Body of pancreas (tissue), 4 donors: ENCODE results near the gene IFT122. TPM values are rescaled to one million over a fixed set of nuclear protein-coding genes. Genes with fewer than 3 reads are reported as not detected.
"Not testable (repeated sequence)": the region's sequence is repeated elsewhere in the genome, so short reads cannot be mapped to it uniquely, and the experiment has no call there.

Experiments
- ATAC-seq: fragments of 150-250 bp; one replicate; pipeline ENCODE4 v1.9.1; 2016
- DNase-seq, 4 donors: peaks; one replicate each; pipeline ENCODE4 v3.0.0-alpha.2; 2019
- H3K27ac ChIP-seq, 4 donors: fragments of 200-600 bp; sonication (generic); 1 replicate in 3 of 4; 2 replicates in 1 of 4; pipeline versions ENCODE4 v1.5.1 to v1.6.1; 2016 to 2019; ENCODE audit warnings: mild to moderate bottlenecking in 1 of 4, mixed read lengths in 1 of 4, moderate library complexity in 1 of 4
- H3K27me3 ChIP-seq, 2 donors: fragments of 200-600 bp; sonication (generic); one replicate each; pipeline ENCODE4 v1.6.0; 2016; ENCODE audit warnings: mild to moderate bottlenecking in 1 of 2
- H3K36me3 ChIP-seq, 2 donors: fragments of 200-600 bp; sonication (generic); replicated peaks in 1 of 2; 2 replicates each; pipeline ENCODE4 v1.5.1; 2016; ENCODE audit warnings: low read depth in 2 of 2; ENCODE audit not compliant: insufficient read depth in 1 of 2
- H3K4me1 ChIP-seq: fragments of 200-600 bp; sonication (generic); one replicate; pipeline ENCODE4 v1.6.0; 2016
- H3K4me3 ChIP-seq, 2 donors: fragments of 200-600 bp; sonication (generic); 1 replicate in 1 of 2; 2 replicates in 1 of 2; pipeline ENCODE4 v1.5.1; 2016 to 2019
- H3K9me3 ChIP-seq, 3 donors: fragments of 200-600 bp; sonication (generic); 1 replicate in 2 of 3; 2 replicates in 1 of 3; pipeline ENCODE4 v1.5.1; 2016
- POLR2A ChIP-seq, 3 donors: fragments of 450-650 bp; IDR thresholded peaks; one replicate each; pipeline ENCODE4 v1.6.1; 2016; ENCODE audit warnings: antibody characterized with exemption in 3 of 3, mild to moderate bottlenecking in 2 of 3
- WGBS, 2 donors: methylation state at CpG; one replicate each; pipeline ENCODE4 v1.1.5; 2017; 5-methylcytosine and 5-hydroxymethylcytosine counted together
- intact Hi-C: fragments of 100-400 bp; cut with DNase I; formaldehyde crosslinking; loops from one replicate; pipeline ENCODE4 v1.15.1; 2023
- total RNA-seq, 2 donors: library from RNA; depleted of rRNA; stranded (reverse); fragments of >200 nt; gene quantifications; one replicate each; pipeline ENCODE4 v1.1.0, GENCODE V29; 2016
- TF ChIP-seq, protein P1 (sequence below), 7 experiments: fragments of 450-650 bp in 4 of 7; fragments of 200-600 bp in 3 of 7; sonication (generic) in 3 of 7; IDR thresholded peaks; one replicate each; pipeline ENCODE4 v1.5.1; 2016 to 2019; ENCODE audit warnings: antibody characterized with exemption in 7 of 7

Gene IFT122
- total RNA-seq, 2 donors from 2014 or later: 10.5 to 34.8 TPM

DNA sequence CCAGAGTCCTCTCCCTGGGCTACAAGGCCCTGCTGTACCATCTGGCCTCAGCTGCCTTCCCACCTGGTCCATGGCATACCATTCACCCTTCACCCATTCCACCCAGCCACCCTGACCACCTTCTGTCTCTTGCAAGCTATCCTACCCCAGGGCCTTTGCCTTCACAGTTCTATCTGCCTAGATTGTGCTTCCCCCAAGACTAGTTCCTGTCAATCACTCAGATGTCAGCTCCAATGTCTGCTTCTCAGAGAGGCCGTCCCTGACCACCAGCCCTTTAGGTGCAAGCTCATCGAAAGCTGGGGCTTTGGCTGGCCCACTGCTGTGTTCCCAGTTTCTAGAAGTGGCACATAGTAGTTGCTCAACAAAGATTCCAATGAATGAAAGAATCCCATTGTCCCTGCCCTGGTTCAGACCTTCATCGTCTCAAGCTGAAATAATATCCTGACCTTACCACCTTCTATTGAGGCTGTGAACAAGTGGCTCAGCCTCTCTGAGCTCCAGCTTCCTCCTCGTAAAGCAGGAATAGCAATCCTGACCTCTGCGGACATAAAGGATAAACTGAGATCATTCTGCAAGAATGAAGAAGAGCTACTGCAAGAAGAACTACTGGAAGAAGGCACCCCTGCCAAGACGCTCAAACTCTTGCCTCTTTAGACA is 27.4 kb upstream of the IFT122 start:
- intact Hi-C loops: no loop called here
- TF ChIP-seq POLR2A (IDR thresholded peaks at IDR 0.05): no peak
- TF ChIP-seq, protein P1, sequence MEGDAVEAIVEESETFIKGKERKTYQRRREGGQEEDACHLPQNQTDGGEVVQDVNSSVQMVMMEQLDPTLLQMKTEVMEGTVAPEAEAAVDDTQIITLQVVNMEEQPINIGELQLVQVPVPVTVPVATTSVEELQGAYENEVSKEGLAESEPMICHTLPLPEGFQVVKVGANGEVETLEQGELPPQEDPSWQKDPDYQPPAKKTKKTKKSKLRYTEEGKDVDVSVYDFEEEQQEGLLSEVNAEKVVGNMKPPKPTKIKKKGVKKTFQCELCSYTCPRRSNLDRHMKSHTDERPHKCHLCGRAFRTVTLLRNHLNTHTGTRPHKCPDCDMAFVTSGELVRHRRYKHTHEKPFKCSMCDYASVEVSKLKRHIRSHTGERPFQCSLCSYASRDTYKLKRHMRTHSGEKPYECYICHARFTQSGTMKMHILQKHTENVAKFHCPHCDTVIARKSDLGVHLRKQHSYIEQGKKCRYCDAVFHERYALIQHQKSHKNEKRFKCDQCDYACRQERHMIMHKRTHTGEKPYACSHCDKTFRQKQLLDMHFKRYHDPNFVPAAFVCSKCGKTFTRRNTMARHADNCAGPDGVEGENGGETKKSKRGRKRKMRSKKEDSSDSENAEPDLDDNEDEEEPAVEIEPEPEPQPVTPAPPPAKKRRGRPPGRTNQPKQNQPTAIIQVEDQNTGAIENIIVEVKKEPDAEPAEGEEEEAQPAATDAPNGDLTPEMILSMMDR (IDR thresholded peaks at IDR 0.05): no peak
- Histone ChIP-seq H3K4me3 (no peak overlapping the region), H3K4me1 (no peaks in the 10 kb centered on the region), H3K27me3 (no peaks in the 10 kb centered on the region), H3K9me3 (no peaks in the 10 kb centered on the region), H3K36me3 (no peaks in the 10 kb centered on the region), H3K27ac (no peak overlapping the region)
- no peak for ATAC-seq
- no peak for DNase-seq
- WGBS, 2 donors: 73 to 75% methylated on average over 6 of the region's 6 CpGs

DNA sequence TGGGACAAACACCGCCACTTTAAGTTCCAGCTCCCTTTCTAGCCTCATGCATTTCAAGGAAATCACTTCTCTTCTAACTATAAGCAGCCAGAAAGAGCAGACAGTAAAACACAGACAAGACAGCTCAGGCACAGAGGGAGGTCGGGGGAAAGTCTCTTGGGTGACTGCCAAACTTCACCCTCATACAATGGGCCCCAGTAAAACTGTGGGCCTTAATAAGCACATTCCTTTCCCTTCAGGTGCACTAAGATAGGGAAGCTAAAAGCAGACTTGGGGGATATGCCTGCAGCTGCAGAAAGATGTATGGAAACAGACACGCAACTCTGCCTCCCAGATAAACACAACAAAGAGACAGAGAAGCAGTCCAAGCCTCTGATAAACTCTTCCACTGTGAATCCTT is 26.8 kb upstream of the IFT122 start:
- H3K4me1 ChIP-seq, H3K4me3 ChIP-seq, DNase-seq, H3K9me3 ChIP-seq, intact Hi-C loops, ATAC-seq, H3K36me3 ChIP-seq, H3K27me3 ChIP-seq: not testable (repeated sequence)
- WGBS, 2 donors: 72 to 76% methylated on average over 3 of the region's 3 CpGs
- peak overlapping the region in 2 of 4 donors; percentile 20 to 31 for H3K27ac ChIP-seq

DNA sequence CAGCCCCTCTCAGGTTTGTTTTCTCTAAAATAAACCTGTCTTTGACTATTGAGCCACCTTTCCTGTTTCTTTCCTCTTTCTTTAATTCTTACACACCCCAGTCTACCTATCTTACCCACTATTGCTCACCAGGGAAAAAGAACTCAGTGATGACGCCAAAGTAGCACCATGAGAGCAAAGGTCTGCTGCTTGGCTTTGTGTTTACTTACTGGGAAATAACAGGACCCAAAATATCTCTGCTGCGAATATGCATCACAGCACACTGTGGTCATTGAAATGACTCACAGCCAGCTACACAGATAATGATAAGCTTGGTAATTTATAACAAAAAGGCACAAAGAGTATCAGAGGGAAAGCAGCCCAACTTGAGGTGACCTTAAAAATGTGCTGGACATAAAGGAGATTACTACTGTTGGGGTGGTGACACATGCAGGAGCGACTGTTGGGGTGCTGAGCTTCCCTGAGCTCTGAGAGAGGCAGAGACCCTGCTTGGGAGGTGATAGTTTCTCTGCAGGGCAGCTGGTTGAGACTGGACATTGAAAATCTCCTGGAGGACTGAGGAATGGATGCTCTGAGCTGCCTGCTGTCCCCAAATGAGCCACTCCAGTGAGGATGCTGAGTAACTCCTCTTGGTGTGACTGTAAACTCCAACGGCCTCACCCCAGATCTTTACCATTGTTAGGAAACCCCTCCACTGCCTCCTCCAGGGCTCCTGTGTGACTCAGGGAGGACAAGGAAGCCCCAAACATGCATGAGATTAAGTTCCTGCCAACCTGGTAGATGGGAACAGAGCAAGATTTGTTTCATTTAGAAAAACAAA is 26.1 kb upstream of the IFT122 start:
- peak overlapping the region in 3 of 4 donors; percentile 20 to 31 (median 21) for H3K27ac ChIP-seq
- no peaks in the 10 kb centered on the region for H3K36me3 ChIP-seq
- 40 to 45% methylated on average over 4 of the region's 4 CpGs for WGBS, 2 donors
- intact Hi-C loops: no loop called here
- no peak overlapping the region for H3K4me3 ChIP-seq
- H3K9me3 ChIP-seq: no peaks in the 10 kb centered on the region
- DNase-seq (peak in 2 of 4 donors; percentile 34 to 49), ATAC-seq (peak; percentile 64)
- no peak for TF ChIP-seq POLR2A (IDR thresholded peaks at IDR 0.05)
- TF ChIP-seq, protein P1 (IDR thresholded peaks at IDR 0.05): no peak
- no peaks in the 10 kb centered on the region for H3K4me1 ChIP-seq
- no peaks in the 10 kb centered on the region for H3K27me3 ChIP-seq

DNA sequence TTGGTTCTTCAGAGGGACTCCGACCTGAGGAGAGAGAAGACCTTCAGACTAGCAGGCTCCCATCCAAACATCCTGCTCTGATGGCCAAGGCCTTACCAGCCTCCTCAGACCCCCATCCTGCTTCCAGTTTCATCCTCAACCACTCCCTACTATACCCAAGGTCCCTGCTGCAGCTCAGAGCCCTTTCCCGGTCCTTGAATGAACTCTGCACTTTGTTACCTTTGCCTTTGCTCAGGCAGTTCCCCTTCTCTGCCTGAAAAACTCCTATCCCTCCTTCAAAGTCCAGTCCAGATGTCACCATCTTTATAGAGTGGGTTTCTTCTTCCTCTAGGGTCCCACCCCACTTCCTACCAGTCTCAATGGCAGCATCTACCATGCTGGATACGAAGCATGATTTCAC is 24.6 kb upstream of the IFT122 start:
- H3K27ac ChIP-seq: no peak overlapping the region
- no peak for ATAC-seq

DNA sequence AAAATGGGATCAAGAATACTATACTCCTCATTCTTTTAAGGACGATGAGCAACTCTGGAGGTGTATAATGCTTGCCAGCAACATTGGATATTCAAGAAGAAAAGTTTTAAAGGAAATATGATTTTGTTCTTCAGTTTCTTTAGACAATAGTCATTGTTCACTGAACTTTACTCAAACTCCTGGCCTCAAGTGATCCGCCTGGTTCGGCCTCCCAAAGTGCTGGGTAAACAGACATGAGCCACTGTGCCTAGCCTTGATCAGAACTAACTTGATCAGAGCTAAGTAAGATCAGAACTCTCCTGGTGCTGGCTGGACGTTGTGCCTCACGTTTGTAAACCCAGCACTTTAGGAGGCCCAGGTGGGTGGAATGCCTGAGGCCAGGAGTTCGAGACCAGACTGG is 24.2 kb upstream of the IFT122 start:
- Histone ChIP-seq H3K4me1 (no peaks in the 10 kb centered on the region), H3K27me3 (no peaks in the 10 kb centered on the region), H3K27ac (no peak overlapping the region), H3K36me3 (no peaks in the 10 kb centered on the region), H3K4me3 (no peak overlapping the region), H3K9me3 (no peaks in the 10 kb centered on the region)
- 81 to 84% methylated on average over 6 of the region's 6 CpGs for WGBS, 2 donors
- intact Hi-C loops: no loop called here
- ATAC-seq (no peak), DNase-seq (no peak)
- TF ChIP-seq, protein P1 (IDR thresholded peaks at IDR 0.05): no peak

More for the DNA sequence above, 24.6 kb upstream of the IFT122 start:
- TF ChIP-seq, protein P1 (IDR thresholded peaks at IDR 0.05): no peak
- no peak for TF ChIP-seq POLR2A (IDR thresholded peaks at IDR 0.05)
- Histone ChIP-seq H3K36me3 (no peaks in the 10 kb centered on the region), H3K4me1 (no peaks in the 10 kb centered on the region), H3K27me3 (no peaks in the 10 kb centered on the region), H3K9me3 (no peaks in the 10 kb centered on the region), H3K4me3 (no peak overlapping the region)
- no peak for DNase-seq
- WGBS, 2 donors: 80 to 89% methylated on average over 3 of the region's 3 CpGs
- intact Hi-C loops: no loop called here
